ENCODE data around the gene DAPK2. TPM values are rescaled to one million over a fixed set of nuclear protein-coding genes. Genes with fewer than 3 reads are reported as not detected.

The DAPK2 gene
- total RNA-seq, 1 experiment from 2014 or later = 1.4 TPM

GRCh38 chr15:64035525-64035924 lies 10.8 kb downstream of the DAPK2 start:
- no peaks in the 10 kb centered on the region for H3K36me3 ChIP-seq (ENCODE audit: low read depth, low read length)
- CTCF ChIA-PET = no interaction called here
- DNase-seq (no peak), ATAC-seq (no peak)
- H3K4me3 ChIP-seq (ENCODE audit: low read length) = no peak overlapping the region
- H3K79me2 ChIP-seq (ENCODE audit: low read length) = no peaks in the 10 kb centered on the region
- no peaks in the 10 kb centered on the region for H3K27me3 ChIP-seq (ENCODE audit: low read length)
- H2AFZ ChIP-seq (ENCODE audit: low read length) = no peak overlapping the region
- POLR2A ChIA-PET (ENCODE audit: unreplicated experiment) = no interaction called here
- no peak overlapping the region for H3K4me2 ChIP-seq (ENCODE audit: low read length)
- no peak overlapping the region for H3K27ac ChIP-seq (ENCODE audit: low read length)
- H3K9me3 ChIP-seq (ENCODE audit: low read length) = no peaks in the 10 kb centered on the region
- intact Hi-C loops (cut with micrococcal nuclease) = no loop called here
- H3F3A ChIP-seq (ENCODE audit: low read length, unreplicated experiment) = no peaks in the 10 kb centered on the region
- H3K4me1 ChIP-seq (ENCODE audit: insufficient read depth, low read length) = no peaks in the 10 kb centered on the region
- H3K9me2 ChIP-seq (replicated peaks; ENCODE audit: low read length) = no peaks in the 10 kb centered on the region
- H3K9ac ChIP-seq (ENCODE audit: low read length) = no peak overlapping the region
- TF ChIP-seq, protein P1, sequence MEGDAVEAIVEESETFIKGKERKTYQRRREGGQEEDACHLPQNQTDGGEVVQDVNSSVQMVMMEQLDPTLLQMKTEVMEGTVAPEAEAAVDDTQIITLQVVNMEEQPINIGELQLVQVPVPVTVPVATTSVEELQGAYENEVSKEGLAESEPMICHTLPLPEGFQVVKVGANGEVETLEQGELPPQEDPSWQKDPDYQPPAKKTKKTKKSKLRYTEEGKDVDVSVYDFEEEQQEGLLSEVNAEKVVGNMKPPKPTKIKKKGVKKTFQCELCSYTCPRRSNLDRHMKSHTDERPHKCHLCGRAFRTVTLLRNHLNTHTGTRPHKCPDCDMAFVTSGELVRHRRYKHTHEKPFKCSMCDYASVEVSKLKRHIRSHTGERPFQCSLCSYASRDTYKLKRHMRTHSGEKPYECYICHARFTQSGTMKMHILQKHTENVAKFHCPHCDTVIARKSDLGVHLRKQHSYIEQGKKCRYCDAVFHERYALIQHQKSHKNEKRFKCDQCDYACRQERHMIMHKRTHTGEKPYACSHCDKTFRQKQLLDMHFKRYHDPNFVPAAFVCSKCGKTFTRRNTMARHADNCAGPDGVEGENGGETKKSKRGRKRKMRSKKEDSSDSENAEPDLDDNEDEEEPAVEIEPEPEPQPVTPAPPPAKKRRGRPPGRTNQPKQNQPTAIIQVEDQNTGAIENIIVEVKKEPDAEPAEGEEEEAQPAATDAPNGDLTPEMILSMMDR (conservative IDR thresholded peaks at IDR 0.05; ENCODE audit: low read depth, low read length) = no peak
- TF ChIP-seq EZH2 (IDR thresholded peaks at IDR 0.05; ENCODE audit: low read length, unreplicated experiment) = no peak
- no peak for TF ChIP-seq EZH2phosphoT487 (IDR thresholded peaks at IDR 0.05; ENCODE audit: borderline replicate concordance, low read length)
- no peaks in the 10 kb centered on the region for H4K20me1 ChIP-seq (ENCODE audit: low read length)
- no TSS peak for BruUV-seq (replicated peaks)

DNA sequence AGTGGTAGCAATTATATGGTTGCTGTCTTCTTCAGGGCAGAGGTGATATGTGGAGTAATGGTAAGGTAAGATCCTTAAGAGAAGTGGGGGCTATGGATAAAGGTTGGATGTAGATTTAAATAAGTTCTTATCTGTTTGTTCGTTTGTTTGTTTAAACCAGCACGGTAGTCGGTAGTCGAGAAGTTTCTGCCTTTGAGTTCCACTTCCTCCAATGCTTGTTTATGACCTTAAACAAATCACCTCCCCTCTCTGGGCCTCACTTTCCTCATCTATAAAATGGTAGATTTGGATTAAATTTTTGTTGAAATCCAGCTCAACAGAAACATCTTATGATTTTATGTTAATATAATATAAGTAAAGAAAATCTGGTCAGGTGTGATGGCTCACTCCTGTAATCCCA lies 11.8 kb downstream of the DAPK2 start:
- no peaks in the 10 kb centered on the region for H3K9me3 ChIP-seq (ENCODE audit: low read length)
- no peaks in the 10 kb centered on the region for H3K9me2 ChIP-seq (replicated peaks; ENCODE audit: low read length)
- ATAC-seq (no peak), DNase-seq (no peak)
- H3K36me3 ChIP-seq (ENCODE audit: low read depth, low read length) = no peaks in the 10 kb centered on the region
- no TSS peak for BruUV-seq (replicated peaks)
- no peak for TF ChIP-seq EZH2 (IDR thresholded peaks at IDR 0.05; ENCODE audit: low read length, unreplicated experiment)
- TF ChIP-seq EZH2phosphoT487 (IDR thresholded peaks at IDR 0.05; ENCODE audit: borderline replicate concordance, low read length) = no peak
- TF ChIP-seq, protein P1 (conservative IDR thresholded peaks at IDR 0.05; ENCODE audit: low read depth, low read length) = no peak
- H3K27me3 ChIP-seq (ENCODE audit: low read length) = no peaks in the 10 kb centered on the region
- ChIA-PET CTCF (no interaction called here), POLR2A (ENCODE audit: unreplicated experiment) (no interaction called here)
- no peak overlapping the region for H3K9ac ChIP-seq (ENCODE audit: low read length)
- no peak overlapping the region for H3K27ac ChIP-seq (ENCODE audit: low read length)
- H3K4me1 ChIP-seq (ENCODE audit: insufficient read depth, low read length) = no peaks in the 10 kb centered on the region
- no peaks in the 10 kb centered on the region for H3F3A ChIP-seq (ENCODE audit: low read length, unreplicated experiment)
- H4K20me1 ChIP-seq (ENCODE audit: low read length) = no peaks in the 10 kb centered on the region
- no peak overlapping the region for H3K4me2 ChIP-seq (ENCODE audit: low read length)
- H3K4me3 ChIP-seq (ENCODE audit: low read length) = no peak overlapping the region
- H2AFZ ChIP-seq (ENCODE audit: low read length) = no peak overlapping the region
- H3K79me2 ChIP-seq (ENCODE audit: low read length) = no peaks in the 10 kb centered on the region
- intact Hi-C loops (cut with micrococcal nuclease) = no loop called here

GRCh38 chr15:64032329-64032728 lies 14.0 kb downstream of the DAPK2 start:
- H4K20me1 ChIP-seq (ENCODE audit: low read length) = no peaks in the 10 kb centered on the region
- no peak overlapping the region for H3K4me2 ChIP-seq (ENCODE audit: low read length)
- H3F3A ChIP-seq (ENCODE audit: low read length, unreplicated experiment) = no peaks in the 10 kb centered on the region
- TF ChIP-seq EZH2phosphoT487 (IDR thresholded peaks at IDR 0.05; ENCODE audit: borderline replicate concordance, low read length) = no peak
- TF ChIP-seq, protein P1 (conservative IDR thresholded peaks at IDR 0.05; ENCODE audit: low read depth, low read length) = no peak
- no peak for TF ChIP-seq EZH2 (IDR thresholded peaks at IDR 0.05; ENCODE audit: low read length, unreplicated experiment)
- H3K79me2 ChIP-seq (ENCODE audit: low read length) = no peaks in the 10 kb centered on the region
- ChIA-PET CTCF (no interaction called here), POLR2A (ENCODE audit: unreplicated experiment) (no interaction called here)
- H3K9me3 ChIP-seq (ENCODE audit: low read length) = no peaks in the 10 kb centered on the region
- H3K9ac ChIP-seq (ENCODE audit: low read length) = no peak overlapping the region
- no peak overlapping the region for H3K4me3 ChIP-seq (ENCODE audit: low read length)
- DNase-seq = no peak
- peaks cover 4% of the 10 kb centered on the region for H3K4me1 ChIP-seq (ENCODE audit: insufficient read depth, low read length)
- H3K36me3 ChIP-seq (ENCODE audit: low read depth, low read length) = no peaks in the 10 kb centered on the region
- ATAC-seq = no peak
- BruUV-seq (replicated peaks) = no TSS peak
- no peaks in the 10 kb centered on the region for H3K9me2 ChIP-seq (replicated peaks; ENCODE audit: low read length)
- intact Hi-C loops (cut with micrococcal nuclease) = no loop called here
- H3K27ac ChIP-seq (ENCODE audit: low read length) = no peak overlapping the region
- H3K27me3 ChIP-seq (ENCODE audit: low read length) = no peaks in the 10 kb centered on the region
- H2AFZ ChIP-seq (ENCODE audit: low read length) = no peak overlapping the region
